Muscle layer of colon (tissue), 2 donors: ENCODE results near the gene CYP19A1.
"Not testable (repeated sequence)": the region's sequence is repeated elsewhere in the genome, so short reads cannot be mapped to it uniquely, and the experiment has no call there.

Source experiments
- H3K27ac ChIP-seq: one replicate; pipeline ENCODE4 v1.7.0; 2013; ENCODE audit warnings: low read depth, mild to moderate bottlenecking, low read length, moderate library complexity
- H3K27me3 ChIP-seq, 2 donors: one replicate each; pipeline ENCODE4 v1.7.0; 2013; ENCODE audit warnings: low read length in 2 of 2, mild to moderate bottlenecking in 2 of 2; ENCODE audit not compliant: insufficient read depth in 2 of 2, control insufficient read depth in 1 of 2
- H3K36me3 ChIP-seq: one replicate; pipeline ENCODE4 v1.7.0; 2013; ENCODE audit warnings: mild to moderate bottlenecking, low read length; ENCODE audit not compliant: insufficient read depth
- H3K4me1 ChIP-seq: one replicate; pipeline ENCODE4 v1.7.0; 2013; ENCODE audit warnings: mild to moderate bottlenecking, low read length; ENCODE audit not compliant: insufficient read depth
- H3K4me3 ChIP-seq, 2 donors: one replicate each; pipeline ENCODE4 v1.7.0; 2013; ENCODE audit warnings: low read length in 2 of 2, low read depth in 1 of 2, mild to moderate bottlenecking in 1 of 2, moderate library complexity in 1 of 2
- H3K9ac ChIP-seq: one replicate; pipeline ENCODE4 v1.7.0; 2013; ENCODE audit warnings: low read length
- H3K9me3 ChIP-seq: one replicate; pipeline ENCODE4 v1.7.0; 2013; ENCODE audit warnings: mild to moderate bottlenecking, low read length
- donor health status: abdominal sarcoma.
- donor health status: Adenocarcinoma of cecum.

The CYP19A1 gene

DNA sequence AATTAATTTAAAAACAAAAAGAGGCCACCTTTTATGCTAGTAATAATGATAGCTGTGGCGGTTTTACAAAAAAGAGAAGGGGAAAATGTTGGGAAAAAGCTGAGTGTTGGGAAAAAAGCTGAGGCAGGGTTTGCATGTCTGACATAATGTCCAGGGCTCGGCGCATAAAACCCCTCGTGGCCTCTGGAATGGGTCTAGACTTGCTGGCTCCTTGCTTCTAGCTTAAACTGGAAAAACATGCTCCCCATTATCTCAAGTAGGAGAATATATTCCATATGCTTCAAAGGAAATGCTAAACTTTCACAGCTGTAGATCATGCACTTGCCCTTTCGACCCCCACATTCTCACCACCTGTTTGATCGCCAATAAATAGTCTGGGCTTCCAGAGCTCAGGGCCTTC, 53.0 kb downstream of the CYP19A1 start:
- no peaks in the 10 kb centered on the region for H3K9me3 ChIP-seq
- no peak overlapping the region for H3K9ac ChIP-seq
- no peaks in the 10 kb centered on the region for H3K36me3 ChIP-seq
- H3K4me3 ChIP-seq, result no peak overlapping the region
- H3K27ac ChIP-seq, result no peak overlapping the region
- H3K27me3 ChIP-seq, result no peaks in the 10 kb centered on the region
- no peaks in the 10 kb centered on the region for H3K4me1 ChIP-seq

DNA sequence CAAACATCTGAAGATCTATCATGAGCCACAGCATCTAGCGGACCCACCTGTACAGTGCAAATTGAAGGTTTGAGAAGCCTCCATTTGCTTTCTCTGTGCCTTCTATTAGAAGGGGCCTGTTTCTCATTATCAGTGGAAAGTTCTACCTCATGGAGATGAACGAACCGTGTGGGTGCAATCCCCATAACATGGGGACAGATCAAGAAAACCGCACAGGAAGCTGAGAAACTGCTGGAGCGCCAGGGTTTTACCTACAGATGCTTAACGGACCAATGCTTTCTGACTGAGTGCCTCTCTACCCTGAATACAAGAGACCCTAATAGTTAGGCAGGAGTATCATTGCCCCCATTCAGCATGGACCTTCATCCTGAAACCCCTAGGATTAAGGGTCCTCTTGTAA, 53.5 kb downstream of the CYP19A1 start:
- Histone ChIP-seq H3K9me3 (no peaks in the 10 kb centered on the region), H3K4me1 (no peaks in the 10 kb centered on the region), H3K27ac (no peak overlapping the region), H3K36me3 (no peaks in the 10 kb centered on the region), H3K27me3 (no peaks in the 10 kb centered on the region), H3K9ac (no peak overlapping the region), H3K4me3 (no peak overlapping the region)

DNA sequence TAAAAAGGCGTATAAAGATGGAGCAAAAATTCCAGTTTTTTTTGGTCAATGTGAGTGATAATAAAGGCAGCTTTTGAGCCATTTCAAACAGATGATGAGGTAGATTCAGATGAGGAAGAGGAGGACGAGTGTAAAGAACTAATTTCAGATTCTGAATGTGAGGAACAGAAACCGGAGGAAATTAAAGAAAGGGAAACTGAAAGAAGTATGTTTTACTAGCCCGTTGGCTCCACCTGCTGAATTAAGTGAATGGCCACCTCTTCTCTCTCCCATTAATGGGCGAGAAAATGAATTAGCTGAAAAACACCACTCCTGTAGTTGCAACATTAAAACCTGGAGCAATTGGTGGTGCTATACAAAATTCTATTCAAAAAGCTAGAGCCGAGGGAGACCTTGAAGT, 55.4 kb downstream of the CYP19A1 start:
- Histone ChIP-seq H3K27me3 (no peaks in the 10 kb centered on the region), H3K27ac (no peak overlapping the region), H3K9ac (no peak overlapping the region), H3K4me1 (no peaks in the 10 kb centered on the region), H3K9me3 (no peaks in the 10 kb centered on the region), H3K4me3 (no peak overlapping the region), H3K36me3 (no peaks in the 10 kb centered on the region)

DNA sequence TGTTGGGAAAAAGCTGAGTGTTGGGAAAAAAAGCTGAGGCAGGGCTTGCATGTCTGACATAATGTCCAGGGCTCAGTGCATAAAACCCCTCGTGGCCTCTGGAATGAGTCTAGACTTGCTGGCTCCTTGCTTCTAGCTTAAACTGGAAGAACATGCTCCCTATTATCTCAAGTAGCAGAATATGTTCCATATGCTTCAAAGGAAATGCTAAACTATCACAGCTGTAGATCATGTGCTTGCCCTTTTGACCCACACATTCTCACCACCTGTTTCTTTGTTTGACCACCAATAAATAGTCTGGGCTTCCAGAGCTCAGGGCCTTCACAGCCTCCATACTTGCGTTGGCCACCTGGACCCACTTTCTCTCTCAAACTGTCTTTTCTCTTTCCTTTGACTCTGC, 56.2 kb downstream of the CYP19A1 start:
- not testable (repeated sequence) for H3K4me3 ChIP-seq, H3K27ac ChIP-seq, H3K36me3 ChIP-seq, H3K9me3 ChIP-seq, H3K27me3 ChIP-seq, H3K9ac ChIP-seq, H3K4me1 ChIP-seq

DNA sequence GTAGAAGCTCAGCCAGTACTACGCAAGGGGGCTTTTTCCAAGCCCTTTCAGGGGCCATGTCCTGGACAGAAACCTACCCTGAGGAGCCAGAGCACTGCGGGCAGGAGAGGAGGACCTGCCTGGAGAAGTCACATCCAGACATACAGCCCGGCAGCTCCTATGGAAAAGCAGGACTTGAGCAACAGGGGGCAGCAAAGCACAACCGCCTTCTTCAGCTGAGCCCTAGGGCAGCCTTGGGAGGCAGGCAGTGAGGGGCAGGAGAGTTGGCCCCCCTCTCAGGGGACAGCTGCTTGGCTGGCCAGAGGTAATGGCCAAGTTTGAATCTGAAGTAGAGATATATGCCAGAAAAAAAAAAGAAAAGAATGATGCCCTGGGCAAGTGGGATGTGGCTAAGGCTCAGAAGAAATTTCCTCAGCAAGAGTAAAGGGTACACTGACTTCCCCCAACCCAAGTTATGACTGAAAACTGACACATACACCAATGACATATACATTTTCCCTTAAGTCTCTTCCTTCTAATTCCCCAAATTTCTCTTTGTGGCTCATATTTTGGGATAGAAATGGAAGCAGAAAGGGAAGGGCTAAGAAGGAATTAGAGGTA, 56.9 kb downstream of the CYP19A1 start:
- no peaks in the 10 kb centered on the region for H3K36me3 ChIP-seq
- H3K27ac ChIP-seq, result no peak overlapping the region
- H3K4me3 ChIP-seq, result no peak overlapping the region
- H3K9me3 ChIP-seq, result no peaks in the 10 kb centered on the region
- no peak overlapping the region for H3K9ac ChIP-seq
- H3K27me3 ChIP-seq, result no peaks in the 10 kb centered on the region
- no peaks in the 10 kb centered on the region for H3K4me1 ChIP-seq

DNA sequence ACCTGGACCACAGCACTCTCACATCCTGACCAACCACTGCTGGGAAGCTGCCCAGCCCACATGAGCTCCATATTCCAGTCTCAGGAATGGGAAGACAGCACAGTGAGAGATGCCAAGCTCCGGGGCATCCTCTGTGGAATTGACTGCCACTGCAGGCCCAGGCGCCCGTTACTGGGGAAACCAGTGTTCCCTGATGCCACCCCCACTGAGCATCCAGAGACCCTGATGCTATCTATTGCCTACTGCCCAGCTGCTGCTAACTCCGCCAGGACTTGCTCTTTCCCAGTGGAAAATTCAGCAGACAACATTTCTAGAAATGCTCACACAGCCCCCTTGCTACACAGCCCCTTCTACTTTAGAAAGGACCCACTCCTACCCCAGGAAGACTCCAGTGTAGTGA, 57.6 kb downstream of the CYP19A1 start:
- no peaks in the 10 kb centered on the region for H3K4me1 ChIP-seq
- no peaks in the 10 kb centered on the region for H3K9me3 ChIP-seq
- H3K9ac ChIP-seq, result no peak overlapping the region
- H3K27ac ChIP-seq, result no peak overlapping the region
- H3K27me3 ChIP-seq, result no peaks in the 10 kb centered on the region
- no peak overlapping the region for H3K4me3 ChIP-seq
- H3K36me3 ChIP-seq, result no peaks in the 10 kb centered on the region

DNA sequence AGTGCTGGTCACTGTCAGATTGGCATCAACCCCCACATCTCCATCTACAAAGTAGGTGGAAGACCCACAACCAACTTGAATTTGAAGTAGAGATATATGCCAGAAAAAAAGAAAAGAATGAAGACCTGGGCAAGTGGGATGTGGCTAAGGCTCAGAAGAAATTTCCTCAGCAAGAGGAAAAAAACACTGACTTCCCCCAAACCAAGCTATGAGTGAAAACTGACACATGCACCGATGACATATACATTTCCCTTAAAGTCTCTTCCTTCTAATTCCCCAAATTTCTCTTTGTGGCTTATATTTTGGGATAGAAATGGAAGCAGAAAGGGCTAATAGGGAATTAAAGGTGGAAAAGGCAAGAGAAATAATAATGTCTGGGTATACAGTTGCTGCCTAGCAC, 59.0 kb downstream of the CYP19A1 start:
- H3K27me3 ChIP-seq, result no peaks in the 10 kb centered on the region
- H3K27ac ChIP-seq, result no peak overlapping the region
- no peak overlapping the region for H3K9ac ChIP-seq
- no peaks in the 10 kb centered on the region for H3K9me3 ChIP-seq
- no peaks in the 10 kb centered on the region for H3K36me3 ChIP-seq
- no peak overlapping the region for H3K4me3 ChIP-seq
- H3K4me1 ChIP-seq, result no peaks in the 10 kb centered on the region

DNA sequence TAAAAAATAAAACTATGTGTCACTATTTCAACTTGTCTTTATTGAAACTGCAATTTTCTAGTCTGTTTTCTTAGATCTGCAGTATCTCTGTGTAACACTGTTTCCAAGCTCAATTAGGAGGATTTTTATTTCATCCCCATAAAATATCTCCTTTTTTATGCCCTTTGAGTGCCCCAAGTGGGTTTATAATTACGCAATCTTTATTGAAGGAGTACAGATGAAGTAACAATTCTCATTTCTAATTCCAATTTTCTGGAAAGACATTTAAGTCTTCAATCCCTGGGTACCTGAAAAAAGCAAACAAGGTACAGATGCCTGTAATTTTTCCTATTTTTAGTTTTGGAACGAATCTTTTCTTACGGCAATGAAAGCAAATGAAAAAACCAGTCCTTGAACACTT, 61.3 kb downstream of the CYP19A1 start:
- Histone ChIP-seq H3K27me3 (no peaks in the 10 kb centered on the region), H3K9me3 (no peaks in the 10 kb centered on the region), H3K4me1 (no peaks in the 10 kb centered on the region)

DNA sequence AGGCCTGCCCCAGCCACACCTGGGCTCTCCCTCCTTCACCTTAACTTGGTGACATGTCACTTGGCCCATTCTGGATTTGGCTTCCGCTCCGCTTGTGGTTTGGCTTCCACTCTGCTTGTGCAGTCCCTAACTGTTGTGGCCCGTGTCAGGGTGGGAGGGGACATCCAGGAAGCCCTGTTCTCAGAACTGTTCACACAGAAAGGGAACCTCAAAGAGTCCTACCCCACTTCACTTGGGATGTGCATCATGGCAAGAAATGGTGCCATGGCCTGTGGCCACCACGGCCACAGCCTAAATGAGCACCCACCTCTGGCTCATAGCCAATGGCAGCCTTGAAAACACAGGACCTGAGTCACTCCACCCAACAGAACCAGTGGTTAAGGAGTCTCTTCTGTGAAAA, 63.4 kb downstream of the CYP19A1 start:
- Histone ChIP-seq H3K4me1 (no peaks in the 10 kb centered on the region), H3K4me3 (no peak overlapping the region), H3K9ac (no peak overlapping the region), H3K27ac (no peak overlapping the region), H3K9me3 (no peaks in the 10 kb centered on the region), H3K36me3 (no peaks in the 10 kb centered on the region), H3K27me3 (peaks cover 0 to under 1% of the 10 kb centered on the region in 2 donors)

More for the DNA sequence above, 61.3 kb downstream of the CYP19A1 start:
- Histone ChIP-seq H3K27ac (no peak overlapping the region), H3K4me3 (no peak overlapping the region), H3K9ac (no peak overlapping the region), H3K36me3 (no peaks in the 10 kb centered on the region)

DNA sequence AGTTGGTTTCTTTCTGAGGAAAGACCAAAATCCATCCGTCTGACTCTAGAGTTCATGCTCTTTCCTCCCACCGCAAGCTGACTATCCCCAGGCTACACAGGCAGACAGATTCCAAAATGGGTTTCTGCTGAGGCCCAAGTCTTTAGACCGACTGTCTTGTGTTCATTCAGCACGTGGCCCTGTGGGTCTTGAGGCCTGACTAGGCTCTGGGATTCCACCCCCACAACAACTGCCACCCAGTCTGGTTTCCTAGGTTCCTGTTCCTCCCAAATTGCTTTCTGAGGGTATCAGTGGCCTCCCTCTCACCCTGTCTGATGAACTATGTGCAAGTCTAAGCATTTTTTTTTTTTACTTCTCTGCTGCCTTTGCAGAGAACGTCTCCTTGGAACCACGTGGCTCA, 67.7 kb downstream of the CYP19A1 start:
- H3K36me3 ChIP-seq, result no peaks in the 10 kb centered on the region
- H3K9ac ChIP-seq, result no peak overlapping the region
- no peaks in the 10 kb centered on the region for H3K4me1 ChIP-seq
- no peaks in the 10 kb centered on the region for H3K9me3 ChIP-seq
- no peak overlapping the region for H3K4me3 ChIP-seq
- H3K27me3 ChIP-seq, result peaks cover 11 to 12% of the 10 kb centered on the region in 2 donors
- no peak overlapping the region for H3K27ac ChIP-seq

DNA sequence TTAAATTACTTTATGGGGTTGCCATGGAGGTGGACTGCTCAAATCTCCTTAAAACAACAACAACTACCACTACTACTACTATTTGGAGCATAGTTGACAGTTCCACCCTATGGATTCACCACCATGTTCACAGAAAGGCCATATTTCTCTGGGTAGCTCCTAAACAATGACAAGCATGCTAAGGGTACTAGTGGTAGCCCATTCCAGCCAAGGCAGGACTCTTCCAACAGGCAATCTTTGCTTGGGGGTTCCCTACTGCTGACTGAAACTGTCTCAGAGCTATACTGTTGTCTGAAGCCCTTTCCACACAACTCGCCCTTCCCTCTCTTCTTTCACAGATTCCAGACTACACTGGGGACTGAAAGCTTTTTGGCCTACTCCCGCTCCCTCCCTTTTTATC, 68.9 kb downstream of the CYP19A1 start:
- H3K4me3 ChIP-seq, result no peak overlapping the region
- no peaks in the 10 kb centered on the region for H3K4me1 ChIP-seq
- H3K9me3 ChIP-seq, result no peaks in the 10 kb centered on the region
- H3K36me3 ChIP-seq, result no peaks in the 10 kb centered on the region
- H3K27me3 ChIP-seq, result peaks cover 11 to 12% of the 10 kb centered on the region in 2 donors
- H3K9ac ChIP-seq, result no peak overlapping the region
- no peak overlapping the region for H3K27ac ChIP-seq

DNA sequence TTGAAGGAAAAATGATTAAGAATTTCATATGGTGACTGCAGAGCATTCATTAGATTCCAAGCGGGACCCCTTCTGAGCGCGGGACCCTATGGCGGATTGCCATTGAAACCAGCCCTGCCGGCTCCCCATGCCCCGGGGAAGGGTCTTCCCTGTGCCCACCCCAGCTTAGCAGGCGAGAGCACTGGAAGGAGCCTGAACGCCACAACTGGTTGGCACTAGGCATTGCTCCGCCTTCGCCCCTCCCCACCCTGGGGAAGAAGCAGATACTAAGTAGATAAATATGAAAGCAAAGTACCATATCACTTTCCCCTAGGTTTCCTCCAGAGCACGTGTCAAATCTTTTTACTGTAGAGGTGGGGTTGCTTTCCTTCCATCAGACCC, 70.7 kb downstream of the CYP19A1 start:
- no peaks in the 10 kb centered on the region for H3K9me3 ChIP-seq
- no peaks in the 10 kb centered on the region for H3K36me3 ChIP-seq
- peaks cover 11 to 12% of the 10 kb centered on the region in 2 donors for H3K27me3 ChIP-seq
- peak overlapping the region; percentile 28 to 59 for H3K4me3 ChIP-seq
- H3K9ac ChIP-seq, result no peak overlapping the region
- no peaks in the 10 kb centered on the region for H3K4me1 ChIP-seq
- H3K27ac ChIP-seq, result no peak overlapping the region
